HepG2 (cell line): ENCODE measurements around the gene ATP1B2. TPM values are rescaled to one million over a fixed set of nuclear protein-coding genes. Genes with fewer than 3 reads are reported as not detected.

Experiments
- ARID2 ChIP-seq: sonication (generic); formaldehyde crosslinking; IDR thresholded peaks from 2 replicates; pipeline ENCODE4 v1.8.1; 2022; ENCODE audit warnings: mild to moderate bottlenecking, missing genetic modification reagents, borderline replicate concordance
- CBX1 ChIP-seq: IDR thresholded peaks from one replicate; pipeline ENCODE4 v1.6.1; 2016; ENCODE audit warnings: antibody characterized with exemption, low read depth
- ELF1 ChIP-seq: sonication (generic); formaldehyde crosslinking; IDR thresholded peaks from 2 replicates; pipeline ENCODE4 v1.4.0; 2020; ENCODE audit warnings: missing genetic modification reagents
- ESRRA ChIP-seq: sonication (generic); formaldehyde crosslinking; IDR thresholded peaks from 2 replicates; pipeline ENCODE4 v1.5.1; 2020; ENCODE audit warnings: mild to moderate bottlenecking, low read depth, missing genetic modification reagents
- FOXC1 ChIP-seq: sonication (generic); formaldehyde crosslinking; IDR thresholded peaks from 2 replicates; pipeline ENCODE4 v1.8.0; 2022; ENCODE audit warnings: mild to moderate bottlenecking, missing genetic modification reagents, borderline replicate concordance
- FOXP4 ChIP-seq: sonication (generic); formaldehyde crosslinking; IDR thresholded peaks from 2 replicates; pipeline ENCODE4 v1.4.0; 2020; ENCODE audit warnings: missing genetic modification reagents
- GMEB2 ChIP-seq: IDR thresholded peaks from 2 replicates; pipeline ENCODE4 v1.6.1; 2016; ENCODE audit warnings: missing biosample characterization, missing genetic modification reagents, low read depth
- HMGXB4 ChIP-seq, 2 experiments: sonication (generic) in 1 of 2; formaldehyde crosslinking in 1 of 2; IDR thresholded peaks; 2 replicates each; pipeline versions ENCODE4 v1.4.0 to v1.6.1; 2018 to 2020; ENCODE audit warnings: missing genetic modification reagents in 2 of 2, borderline replicate concordance in 1 of 2, low read depth in 1 of 2, mild to moderate bottlenecking in 1 of 2, missing biosample characterization in 1 of 2
- MIER2 ChIP-seq: IDR thresholded peaks from 2 replicates; pipeline ENCODE4 v1.6.1; 2016; ENCODE audit warnings: missing biosample characterization, missing genetic modification reagents
- NFE2L2 ChIP-seq: fragments of 150-350 bp; IDR thresholded peaks from 2 replicates; pipeline ENCODE4 v1.6.1; 2014; ENCODE audit warnings: low read length
- PHB2 ChIP-seq: fragments of 450-650 bp; IDR thresholded peaks from 2 replicates; pipeline ENCODE4 v1.6.1; 2018; ENCODE audit not compliant: partially characterized antibody
- TBX3 ChIP-seq: fragments of 450-650 bp; IDR thresholded peaks from 2 replicates; pipeline ENCODE4 v1.6.1; 2017; ENCODE audit warnings: antibody characterized with exemption, mild to moderate bottlenecking, inconsistent platforms, borderline replicate concordance
- XBP1 ChIP-seq: sonication (generic); formaldehyde crosslinking; IDR thresholded peaks from 2 replicates; pipeline ENCODE4 v1.5.0; 2020; ENCODE audit warnings: missing genetic modification reagents
- ZFP82 ChIP-seq: sonication (generic); formaldehyde crosslinking; IDR thresholded peaks from 2 replicates; pipeline ENCODE4 v1.5.1; 2020; ENCODE audit warnings: mild to moderate bottlenecking, missing genetic modification reagents, borderline replicate concordance
- ZFP90 ChIP-seq: sonication (generic); formaldehyde crosslinking; IDR thresholded peaks from 2 replicates; pipeline ENCODE4 v1.8.0; 2022; ENCODE audit warnings: missing genetic modification reagents, mild to moderate bottlenecking, inconsistent platforms, borderline replicate concordance
- ZFYVE20 ChIP-seq: sonication (generic); formaldehyde crosslinking; IDR thresholded peaks from 2 replicates; pipeline ENCODE4 v1.8.0; 2023; ENCODE audit warnings: low read depth, mild to moderate bottlenecking, moderate library complexity, missing genetic modification reagents, borderline replicate concordance
- ZNF17 ChIP-seq: sonication (generic); formaldehyde crosslinking; IDR thresholded peaks from 2 replicates; pipeline ENCODE4 v1.5.0; 2020; ENCODE audit warnings: mild to moderate bottlenecking, missing genetic modification reagents
- ZNF224 ChIP-seq: sonication (generic); formaldehyde crosslinking; IDR thresholded peaks from 2 replicates; pipeline ENCODE4 v1.5.0; 2020; ENCODE audit warnings: mild to moderate bottlenecking, missing genetic modification reagents
- ZNF225 ChIP-seq: sonication (generic); formaldehyde crosslinking; IDR thresholded peaks from 2 replicates; pipeline ENCODE4 v1.4.0; 2020; ENCODE audit warnings: mild to moderate bottlenecking, missing genetic modification reagents
- ZNF33A ChIP-seq: sonication (generic); formaldehyde crosslinking; IDR thresholded peaks from 2 replicates; pipeline ENCODE4 v1.5.1; 2020; ENCODE audit warnings: missing genetic modification reagents, mild to moderate bottlenecking, moderate library complexity, borderline replicate concordance
- ZNF652 ChIP-seq: IDR thresholded peaks from 2 replicates; pipeline ENCODE4 v1.6.1; 2016; ENCODE audit warnings: low read depth, borderline replicate concordance
- ZNF784 ChIP-seq: sonication (generic); formaldehyde crosslinking; IDR thresholded peaks from 2 replicates; pipeline ENCODE4 v1.5.1; 2020; ENCODE audit warnings: missing genetic modification reagents, mild to moderate bottlenecking, borderline replicate concordance
- ZNF879 ChIP-seq: sonication (generic); formaldehyde crosslinking; IDR thresholded peaks from 2 replicates; pipeline ENCODE4 v1.8.1; 2023; ENCODE audit warnings: missing genetic modification reagents
- polyA plus RNA-seq, 8 experiments: library from polyadenylated mRNA; depleted of rRNA in 3 of 8; stranded (reverse) in 7 of 8; unstranded in 1 of 8; fragments of >200 nt; fragmentation: Illumina TruSeq in 4 of 8; extraction: Trizol in 4 of 8; gene quantifications; 2 replicates each; pipeline versions ENCODE4 v1.2.1 to v1.2.3, GENCODE V29; 2011 to 2016; ENCODE audit warnings: low read depth in 4 of 8, missing spikeins in 1 of 8, mixed read lengths in 1 of 8; ENCODE audit not compliant: insufficient read depth in 1 of 8
- total RNA-seq, 5 experiments: library from RNA; depleted of rRNA; stranded (reverse); fragments of >200 nt; fragmentation: Illumina TruSeq; extraction: Trizol; gene quantifications; 2 replicates each; pipeline ENCODE4 v1.2.3, GENCODE V29; 2016; ENCODE audit warnings: low read depth in 1 of 5
- TF ChIP-seq, protein P1 (sequence below): IDR thresholded peaks from 2 replicates; pipeline ENCODE4 v1.6.1; 2012; ENCODE audit warnings: inconsistent platforms

ATP1B2 gene
- total and polyA plus RNA-seq, 2 of the 13 experiments (the other 11 are each of a cell fraction or from before 2014, with no cell fraction given) = not detected

DNA sequence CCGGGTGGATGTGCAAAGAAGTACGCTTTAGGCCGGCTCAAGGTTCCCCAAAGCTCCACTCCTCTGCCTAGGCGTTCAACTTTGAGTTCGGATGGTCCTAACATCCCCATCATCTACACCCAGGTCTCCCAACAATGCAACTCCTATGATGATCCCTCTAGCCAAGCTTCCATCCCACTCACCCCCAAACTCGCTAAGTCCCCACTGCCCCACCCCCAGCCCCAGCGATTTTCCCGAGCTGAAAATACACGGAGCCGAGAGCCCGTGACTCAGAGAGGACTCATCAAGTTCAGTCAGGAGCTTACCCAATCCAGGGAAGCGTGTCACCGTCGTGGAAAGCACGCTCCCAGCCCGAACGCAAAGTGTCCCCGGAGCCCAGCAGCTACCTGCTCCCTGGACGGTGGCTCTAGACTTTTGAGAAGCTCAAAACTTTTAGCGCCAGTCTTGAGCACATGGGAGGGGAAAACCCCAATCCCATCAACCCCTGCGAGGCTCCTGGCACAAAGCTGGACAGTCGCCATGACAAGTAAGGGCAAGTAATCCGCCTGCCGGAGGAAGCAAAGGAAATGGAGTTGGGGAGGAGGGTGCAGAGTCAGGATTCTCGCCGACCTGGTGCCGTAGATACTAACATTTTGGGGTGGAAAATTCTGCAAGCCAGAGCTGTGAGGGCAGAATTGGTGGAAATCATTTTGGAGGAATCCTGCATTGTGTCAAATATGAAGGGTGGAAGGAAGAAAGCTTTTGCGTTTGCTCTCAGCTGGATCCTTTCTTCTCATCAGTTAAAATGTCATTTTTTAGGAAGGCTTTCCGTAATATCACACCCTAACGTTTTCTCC, 36.6 kb downstream of the ATP1B2 start, which contains the start of gene TP53 (continued):
- TF ChIP-seq, protein P1, sequence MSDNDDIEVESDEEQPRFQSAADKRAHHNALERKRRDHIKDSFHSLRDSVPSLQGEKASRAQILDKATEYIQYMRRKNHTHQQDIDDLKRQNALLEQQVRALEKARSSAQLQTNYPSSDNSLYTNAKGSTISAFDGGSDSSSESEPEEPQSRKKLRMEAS = peak; percentile 97
- peak; percentile 69 for TF ChIP-seq ELF1
- no peak for TF ChIP-seq ZNF784
- no peak for TF ChIP-seq XBP1
- TF ChIP-seq FOXP4 (CRISPR knock-in tag) = no peak
- no peak for TF ChIP-seq PHB2
- no peak for TF ChIP-seq ESRRA (CRISPR knock-in tag)
- TF ChIP-seq ZNF879 (CRISPR knock-in tag) = no peak
- TF ChIP-seq ZFYVE20 (CRISPR knock-in tag) = no peak
- no peak for TF ChIP-seq ZNF17 (CRISPR knock-in tag)
- TF ChIP-seq ZNF224 (CRISPR knock-in tag) = no peak
- TF ChIP-seq GMEB2 = no peak
- 0 out of 2 replicates have a peak, but pooled peaks have one; percentile 4 for TF ChIP-seq NFE2L2
- TF ChIP-seq ZNF225 (CRISPR knock-in tag) = peak; percentile 20; the same call in 1 of the 2 replicates
- no peak for TF ChIP-seq ZNF652
- no peak for TF ChIP-seq ZFP90 (CRISPR knock-in tag)
- TF ChIP-seq ARID2 = no peak
- no peak for TF ChIP-seq FOXC1 (CRISPR knock-in tag)
- peak; percentile 7 for TF ChIP-seq CBX1
- peak in 1 of 2 experiments; percentile 25; a peak in 1 of 4 replicates for TF ChIP-seq HMGXB4 (CRISPR knock-in tag; IDR thresholded peaks at IDR 0.05; ENCODE audit: borderline replicate concordance in 1 of 2, low read depth in 1 of 2)
- TF ChIP-seq ZFP82 (CRISPR knock-in tag) = no peak
- TF ChIP-seq MIER2 = no peak
- TF ChIP-seq ZNF33A = no peak
- TF ChIP-seq TBX3 = no peak
